ENCODE results near the gene ABCC3.

Gene ABCC3

DNA sequence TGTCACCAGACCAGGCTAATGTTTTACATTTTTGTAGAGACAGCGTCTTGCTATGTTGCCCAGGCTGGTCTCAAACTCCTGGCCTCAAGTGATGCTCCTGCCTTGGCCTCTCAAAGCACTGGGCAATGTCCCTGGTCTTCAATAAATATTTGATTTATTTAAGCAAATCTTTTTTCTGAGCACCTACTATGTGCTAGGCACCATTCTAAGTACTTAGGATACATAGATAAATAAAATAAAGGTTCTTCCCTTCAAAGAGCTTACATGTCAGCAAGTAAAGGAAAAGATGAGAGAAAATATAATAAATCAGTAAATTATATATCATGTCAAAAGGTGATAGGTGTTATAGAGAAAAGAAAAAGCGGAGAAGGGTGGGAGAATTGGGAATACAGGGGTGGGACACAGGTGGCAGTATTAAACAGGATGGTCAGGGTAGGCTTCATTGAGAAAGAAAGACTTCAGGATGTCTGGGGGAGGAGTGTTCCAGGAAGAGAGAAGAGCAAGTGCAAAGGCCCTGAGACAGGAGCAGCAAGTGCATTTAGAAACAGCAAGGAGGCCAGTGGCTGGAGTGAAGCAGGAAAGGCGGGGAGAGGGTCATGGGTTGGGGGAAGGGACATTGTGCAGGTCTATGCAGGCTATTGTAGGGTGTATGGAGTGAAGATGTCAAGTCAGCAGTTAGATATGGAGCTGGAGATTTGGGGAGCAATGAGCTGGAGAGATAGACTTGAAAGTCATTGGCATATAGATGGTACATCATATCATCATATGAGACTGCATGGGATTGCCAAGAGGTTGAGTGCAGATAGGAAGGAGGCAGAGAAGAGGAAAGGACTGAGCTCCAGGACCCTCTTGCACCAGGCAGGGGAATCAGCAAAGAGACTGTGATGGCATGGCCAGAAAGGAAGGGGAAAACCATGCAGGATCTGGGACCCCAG lies 11.3 kb downstream of the ABCC3 start:
- no peak for DNase-seq (ENCODE audit: low spot score)

DNA sequence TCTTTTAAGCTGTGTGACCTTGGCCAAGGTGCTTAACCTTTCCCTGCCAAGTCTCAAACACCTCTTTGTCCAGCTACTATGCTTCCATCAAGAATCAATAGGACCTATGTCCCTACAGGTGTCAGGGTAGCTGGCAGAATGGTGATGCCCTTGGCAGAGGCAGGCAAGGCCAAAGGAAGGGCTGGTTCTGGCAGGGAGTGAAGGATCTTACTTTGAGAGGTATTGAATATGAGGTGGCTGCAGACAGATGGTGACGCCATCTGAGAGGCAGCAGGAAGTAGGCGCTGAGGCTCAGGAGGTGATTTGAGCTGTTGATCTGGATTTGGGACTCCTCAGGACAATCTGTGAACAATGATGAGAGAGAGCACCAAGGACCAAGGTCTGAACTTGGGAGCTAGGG lies 12.5 kb downstream of the ABCC3 start:
- DNase-seq (ENCODE audit: low spot score), result no peak

DNA sequence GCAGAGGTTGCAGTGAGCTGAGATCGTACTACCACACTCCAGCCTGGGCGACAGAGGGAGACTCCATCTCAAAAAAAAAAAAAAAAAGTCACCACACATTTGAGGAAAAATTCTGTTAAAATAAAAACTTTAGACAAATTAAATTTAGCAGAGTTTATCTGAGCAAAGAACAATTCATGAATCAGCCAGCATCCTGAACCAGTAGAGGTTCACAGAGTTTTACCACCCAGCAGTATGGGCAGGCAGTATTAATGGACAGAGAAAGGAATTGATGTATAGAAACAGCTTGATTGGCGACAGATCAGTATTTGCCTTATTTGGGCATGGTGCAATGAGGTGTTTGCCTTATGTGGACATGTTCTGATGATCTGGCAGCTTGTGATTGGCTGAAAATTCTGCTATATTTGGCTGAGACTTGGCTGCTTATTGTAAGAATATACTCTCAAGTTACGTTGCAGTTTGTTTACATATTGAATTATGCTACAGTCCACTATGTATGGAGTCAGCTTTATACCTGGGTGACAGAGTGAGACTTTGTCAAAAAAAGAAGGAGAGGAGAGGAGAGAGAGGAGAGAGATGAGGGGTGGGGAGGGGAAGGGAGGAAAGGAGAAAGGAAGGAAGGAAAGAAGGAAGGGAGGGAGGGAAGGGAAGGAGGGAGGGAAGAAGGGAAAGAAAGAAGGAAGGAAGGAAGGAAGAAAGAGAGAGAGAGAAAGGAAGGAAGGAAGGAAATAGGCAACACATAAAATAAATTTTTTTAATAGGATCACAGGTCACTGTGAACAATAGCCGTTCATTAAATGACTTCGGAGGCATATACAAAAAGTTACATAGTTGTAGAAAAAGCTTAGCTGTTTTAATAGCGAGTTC lies 14.6 kb downstream of the ABCC3 start:
- DNase-seq (ENCODE audit: low spot score), result no peak

DNA sequence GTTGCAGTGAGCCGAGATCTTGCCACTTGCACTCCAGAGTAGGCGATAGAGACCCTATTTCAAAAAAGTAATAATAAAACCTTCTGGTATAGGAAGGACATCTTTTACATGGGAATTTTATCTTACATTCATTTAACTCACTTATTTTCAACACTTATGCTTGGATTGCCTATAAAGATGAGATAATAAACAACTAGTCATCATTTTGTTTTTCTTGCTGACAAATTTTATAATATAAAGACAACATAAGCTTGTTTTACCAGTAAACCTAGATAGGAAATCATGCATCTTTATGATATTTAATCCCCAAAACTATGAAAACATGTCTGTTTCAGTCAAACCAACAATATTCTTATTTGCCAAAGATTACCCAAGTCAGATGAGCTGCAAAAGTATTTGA lies 17.0 kb downstream of the ABCC3 start:
- DNase-seq (ENCODE audit: low spot score), result no peak

DNA sequence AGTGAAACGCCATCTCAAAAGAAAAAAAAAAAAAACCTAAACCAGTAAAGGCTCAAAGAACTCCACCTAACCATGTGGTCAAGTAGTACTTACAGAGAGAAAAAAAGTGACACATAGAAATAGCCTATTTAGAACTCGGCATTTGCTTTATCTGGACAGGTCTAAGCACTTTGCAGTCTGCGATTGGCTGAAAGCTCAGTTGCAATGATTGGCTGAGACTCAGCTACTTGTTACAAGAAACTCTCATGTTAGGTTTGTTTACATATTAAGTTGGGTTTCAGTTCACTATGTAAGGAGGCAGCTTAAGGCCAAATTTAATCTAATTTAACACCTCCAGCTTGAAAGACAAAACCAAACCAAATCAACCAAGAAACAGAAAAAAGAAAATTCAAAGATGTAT lies 19.1 kb downstream of the ABCC3 start:
- no peak for DNase-seq (ENCODE audit: low spot score)

DNA sequence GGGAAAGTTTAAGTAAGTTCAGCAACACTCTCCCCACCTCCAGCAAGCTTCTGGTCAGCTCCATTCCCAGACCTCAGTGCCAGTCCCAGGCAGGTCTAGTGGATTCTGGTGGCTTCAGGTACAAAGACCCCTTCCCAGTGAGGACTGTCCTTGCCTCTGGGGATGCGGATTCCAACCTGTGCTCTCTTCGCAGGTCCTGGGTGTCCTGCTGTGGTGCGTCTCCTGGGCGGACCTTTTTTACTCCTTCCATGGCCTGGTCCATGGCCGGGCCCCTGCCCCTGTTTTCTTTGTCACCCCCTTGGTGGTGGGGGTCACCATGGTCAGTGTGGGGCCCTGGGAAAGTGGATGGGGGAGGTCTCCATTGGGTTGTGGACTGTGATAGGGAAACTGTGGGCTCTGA lies 21.8 kb downstream of the ABCC3 start:
- no peak for DNase-seq (ENCODE audit: low spot score)

DNA sequence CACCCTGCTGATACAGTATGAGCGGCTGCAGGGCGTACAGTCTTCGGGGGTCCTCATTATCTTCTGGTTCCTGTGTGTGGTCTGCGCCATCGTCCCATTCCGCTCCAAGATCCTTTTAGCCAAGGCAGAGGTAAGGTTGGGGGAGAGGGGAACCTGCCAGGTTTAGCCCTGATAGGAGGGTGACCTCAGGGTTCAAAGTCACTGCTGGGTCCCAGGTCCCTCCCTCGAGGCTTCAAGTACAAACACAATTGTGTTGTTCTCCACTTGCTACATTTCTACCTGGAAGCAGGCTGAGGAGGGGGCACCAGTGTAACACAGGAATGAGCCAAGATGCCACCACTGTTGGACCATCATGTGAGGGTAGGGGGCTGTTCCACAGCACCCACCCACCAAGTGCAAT lies 22.4 kb downstream of the ABCC3 start:
- DNase-seq (ENCODE audit: low spot score), result no peak

DNA sequence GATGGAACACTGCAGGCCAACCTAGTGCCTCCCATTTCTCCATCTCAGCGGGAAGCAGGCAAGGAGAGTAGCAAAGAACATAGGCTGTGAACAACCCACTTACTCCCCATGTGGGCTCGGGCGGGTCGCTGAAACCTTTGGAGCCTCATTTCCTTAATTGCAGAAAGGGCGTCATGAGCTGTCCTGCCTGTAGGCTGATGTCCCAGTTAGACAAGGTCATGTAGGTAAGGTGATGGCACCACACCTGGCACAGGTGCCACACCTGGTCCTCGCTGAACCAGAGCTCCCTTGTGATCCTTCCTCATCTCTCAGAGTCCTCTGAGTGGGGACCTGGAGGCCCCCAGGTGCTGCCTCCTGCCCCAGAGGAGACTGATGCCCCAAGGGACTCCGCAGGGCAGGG lies 22.9 kb downstream of the ABCC3 start:
- DNase-seq (ENCODE audit: low spot score), result no peak

DNA sequence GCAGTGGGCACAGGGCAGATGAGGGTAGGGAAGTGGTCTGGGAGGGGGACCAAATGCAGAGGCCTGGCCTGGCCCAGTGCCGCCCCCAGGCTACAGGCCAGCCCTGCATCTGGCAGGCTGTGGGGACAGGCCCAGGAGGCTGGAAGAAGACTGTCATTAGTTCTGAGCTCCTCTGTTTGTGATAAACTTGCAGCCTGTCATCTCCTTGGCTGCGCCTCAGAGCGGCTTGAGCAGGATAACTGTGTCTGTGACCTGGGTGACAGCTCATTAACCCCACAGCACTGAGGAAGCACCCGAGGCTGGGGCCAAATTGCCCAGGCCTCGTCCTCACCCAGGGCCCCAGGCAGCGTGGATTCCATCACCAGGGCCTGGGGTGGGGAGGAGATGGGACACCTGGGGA lies 23.9 kb downstream of the ABCC3 start:
- no peak for DNase-seq (ENCODE audit: low spot score)

DNA sequence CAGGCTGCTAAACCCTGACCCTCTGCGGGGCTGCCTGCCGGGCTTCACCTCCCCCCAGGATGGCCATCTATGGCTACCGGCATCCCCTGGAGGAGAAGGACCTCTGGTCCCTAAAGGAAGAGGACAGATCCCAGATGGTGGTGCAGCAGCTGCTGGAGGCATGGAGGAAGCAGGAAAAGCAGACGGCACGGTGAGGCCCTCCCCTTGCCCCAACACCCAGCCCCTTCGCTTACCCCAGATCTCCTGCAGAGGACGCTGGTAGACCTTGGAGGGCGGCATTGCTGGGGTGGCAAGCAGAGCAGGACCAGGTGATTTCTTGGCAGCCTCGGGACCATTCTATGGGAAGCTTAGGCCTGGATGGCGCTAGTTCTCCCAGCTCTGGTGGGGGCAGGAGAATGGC lies 24.5 kb downstream of the ABCC3 start:
- no peak for DNase-seq (ENCODE audit: low spot score)

DNA sequence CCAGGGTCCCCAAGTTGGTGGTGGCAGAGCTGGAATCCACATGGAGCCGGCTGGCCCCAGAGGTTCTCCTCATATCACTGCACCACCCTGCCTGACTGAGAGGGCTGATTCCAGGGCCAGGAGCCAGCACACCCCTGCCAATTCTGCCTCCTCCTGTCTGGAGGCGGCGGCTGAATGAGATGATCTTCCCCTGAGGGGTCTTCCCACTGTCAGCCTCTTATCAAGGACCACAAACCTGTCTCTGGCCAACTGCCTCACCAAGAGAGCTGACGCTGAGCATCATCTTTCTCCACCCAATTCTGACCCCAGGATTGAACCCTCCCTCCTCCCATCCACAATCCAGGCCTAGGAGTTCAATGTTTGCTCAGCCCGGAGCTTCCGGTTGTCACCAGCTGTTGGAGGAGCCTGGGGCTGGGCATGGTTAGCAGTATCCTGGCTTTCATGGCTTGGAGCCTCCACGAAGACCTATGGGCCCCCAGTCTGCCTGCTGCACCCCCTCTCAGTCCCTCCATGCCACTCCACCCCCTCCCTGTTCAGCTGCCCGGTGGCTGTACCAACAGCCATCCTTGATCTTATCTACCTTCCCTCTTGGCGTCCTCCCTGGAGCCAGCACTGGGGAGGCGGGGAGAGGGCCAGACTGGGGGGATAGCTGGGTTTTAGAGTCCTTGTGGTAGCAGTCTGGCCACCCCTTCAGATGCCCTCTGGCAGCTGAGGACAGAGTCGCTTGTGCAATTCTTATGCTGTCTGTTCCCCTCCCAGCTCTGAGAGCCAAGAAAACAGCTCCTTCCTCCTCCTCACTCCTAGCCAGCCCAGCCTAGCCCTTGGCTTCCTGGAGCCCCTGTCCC lies 25.6 kb downstream of the ABCC3 start:
- DNase-seq (ENCODE audit: low spot score), result peak; percentile 73

DNA sequence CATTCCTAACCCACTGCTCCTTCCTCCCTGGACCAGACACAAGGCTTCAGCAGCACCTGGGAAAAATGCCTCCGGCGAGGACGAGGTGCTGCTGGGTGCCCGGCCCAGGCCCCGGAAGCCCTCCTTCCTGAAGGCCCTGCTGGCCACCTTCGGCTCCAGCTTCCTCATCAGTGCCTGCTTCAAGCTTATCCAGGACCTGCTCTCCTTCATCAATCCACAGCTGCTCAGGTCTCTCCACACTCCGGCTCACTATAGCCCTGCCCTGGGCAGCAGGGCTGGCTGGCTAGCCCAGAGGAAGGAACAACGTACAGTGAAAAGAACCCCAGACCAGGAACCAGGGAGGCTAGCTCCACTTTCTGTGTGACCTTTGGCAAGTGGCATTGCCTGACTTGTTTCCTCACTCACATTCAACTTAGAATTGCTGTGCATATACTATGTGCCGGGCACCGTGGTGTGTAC lies 26.2 kb downstream of the ABCC3 start:
- DNase-seq (ENCODE audit: low spot score), result no peak

DNA sequence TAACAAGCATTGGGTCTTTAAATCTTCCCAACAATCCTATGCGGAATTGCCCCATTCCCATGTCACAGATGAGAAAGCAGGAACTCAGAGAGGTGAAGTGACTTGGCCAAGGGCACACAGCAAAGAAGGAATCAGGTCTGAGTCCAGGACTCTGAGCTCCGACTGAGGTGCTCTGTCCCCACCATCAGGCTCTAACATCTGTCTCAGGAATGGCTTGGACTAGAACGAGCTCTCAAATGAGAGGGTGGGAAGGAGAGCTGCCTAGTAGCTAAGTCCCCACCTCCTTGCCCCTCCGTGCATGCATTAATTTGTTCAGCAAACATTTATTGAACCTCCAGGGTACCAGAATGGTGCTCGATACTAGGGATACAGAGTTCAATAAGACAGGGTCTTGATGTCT lies 26.7 kb downstream of the ABCC3 start:
- DNase-seq (ENCODE audit: low spot score), result no peak

DNA sequence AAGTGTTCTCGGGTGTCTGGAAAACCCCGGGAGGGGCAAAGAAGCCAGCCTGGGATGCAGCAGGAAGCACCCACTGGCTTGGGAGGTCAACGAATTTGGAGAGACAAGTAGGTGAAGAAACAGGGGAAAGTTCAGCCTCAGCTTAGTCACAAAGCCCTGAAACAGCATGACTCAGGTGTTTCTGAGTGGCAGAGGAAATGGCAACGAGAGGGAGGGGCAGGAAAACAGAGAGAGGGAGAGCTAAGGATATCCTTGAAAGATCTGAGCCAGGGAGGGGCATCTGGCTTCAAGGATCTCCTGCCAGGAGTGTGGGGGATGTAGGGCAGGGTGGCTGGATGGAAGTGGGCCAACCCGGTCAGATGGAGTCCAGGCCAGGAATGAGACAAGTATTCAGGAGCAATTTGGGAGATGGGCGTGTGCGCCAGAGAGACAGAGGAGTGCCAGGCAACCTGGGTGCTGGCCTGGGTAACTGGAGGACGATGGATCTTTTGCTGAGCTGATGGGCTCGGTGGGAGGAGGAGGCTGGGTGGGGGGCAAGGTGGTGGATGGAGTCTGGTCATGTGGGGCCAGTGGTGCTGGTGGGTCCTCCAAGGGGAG lies 27.2 kb downstream of the ABCC3 start:
- peak; percentile 87 for DNase-seq (ENCODE audit: low spot score)

DNA sequence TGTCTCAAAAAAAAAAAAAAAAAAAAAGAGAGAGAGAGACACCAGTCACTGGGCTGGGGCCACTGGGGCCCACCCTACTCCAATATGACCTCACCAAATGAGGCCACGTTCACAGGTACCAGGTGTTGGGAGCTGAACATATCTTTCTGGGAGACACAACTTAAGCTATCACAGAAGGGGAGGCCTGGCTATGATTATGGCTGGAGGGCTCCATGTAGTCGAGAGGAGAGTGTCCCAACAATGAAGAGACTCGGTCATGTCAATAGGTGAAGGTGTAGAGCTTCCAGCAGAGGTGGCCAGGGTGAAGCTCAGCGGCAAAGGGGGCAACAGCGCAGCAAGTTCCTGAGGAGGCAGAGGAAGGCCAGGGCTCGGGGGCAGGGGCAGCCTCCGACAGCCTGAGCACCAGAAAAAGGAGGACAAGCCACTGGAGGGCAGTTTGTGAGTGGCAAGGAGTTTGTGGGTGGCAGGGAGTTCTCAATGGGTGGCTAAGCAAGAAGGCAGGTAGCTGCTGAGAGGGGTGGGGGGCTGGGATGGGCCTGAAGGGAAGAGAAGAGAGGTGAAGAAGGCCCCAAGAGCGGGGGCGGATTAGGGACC lies 28.0 kb downstream of the ABCC3 start:
- no peak for DNase-seq (ENCODE audit: low spot score)

DNA sequence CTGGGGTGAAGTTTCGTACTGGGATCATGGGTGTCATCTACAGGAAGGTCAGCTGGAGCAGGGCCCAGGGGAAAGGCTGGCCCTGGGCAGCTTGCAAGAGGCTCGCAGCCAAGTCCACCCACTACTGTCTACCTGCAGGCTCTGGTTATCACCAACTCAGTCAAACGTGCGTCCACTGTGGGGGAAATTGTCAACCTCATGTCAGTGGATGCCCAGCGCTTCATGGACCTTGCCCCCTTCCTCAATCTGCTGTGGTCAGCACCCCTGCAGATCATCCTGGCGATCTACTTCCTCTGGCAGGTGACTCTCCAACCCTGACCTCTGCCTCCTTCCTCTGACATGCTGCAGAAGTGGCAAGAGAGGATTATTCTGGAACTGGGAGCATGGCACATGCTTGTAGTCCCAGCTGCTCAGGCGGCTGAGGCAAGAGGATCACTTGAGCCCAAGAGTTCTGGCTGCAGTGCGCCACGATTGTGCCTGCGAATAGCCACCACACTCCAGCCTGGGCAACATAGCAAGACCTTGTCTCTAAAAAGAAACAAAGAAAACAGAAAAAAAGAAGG lies 29.2 kb downstream of the ABCC3 start:
- DNase-seq (ENCODE audit: low spot score), result no peak

DNA sequence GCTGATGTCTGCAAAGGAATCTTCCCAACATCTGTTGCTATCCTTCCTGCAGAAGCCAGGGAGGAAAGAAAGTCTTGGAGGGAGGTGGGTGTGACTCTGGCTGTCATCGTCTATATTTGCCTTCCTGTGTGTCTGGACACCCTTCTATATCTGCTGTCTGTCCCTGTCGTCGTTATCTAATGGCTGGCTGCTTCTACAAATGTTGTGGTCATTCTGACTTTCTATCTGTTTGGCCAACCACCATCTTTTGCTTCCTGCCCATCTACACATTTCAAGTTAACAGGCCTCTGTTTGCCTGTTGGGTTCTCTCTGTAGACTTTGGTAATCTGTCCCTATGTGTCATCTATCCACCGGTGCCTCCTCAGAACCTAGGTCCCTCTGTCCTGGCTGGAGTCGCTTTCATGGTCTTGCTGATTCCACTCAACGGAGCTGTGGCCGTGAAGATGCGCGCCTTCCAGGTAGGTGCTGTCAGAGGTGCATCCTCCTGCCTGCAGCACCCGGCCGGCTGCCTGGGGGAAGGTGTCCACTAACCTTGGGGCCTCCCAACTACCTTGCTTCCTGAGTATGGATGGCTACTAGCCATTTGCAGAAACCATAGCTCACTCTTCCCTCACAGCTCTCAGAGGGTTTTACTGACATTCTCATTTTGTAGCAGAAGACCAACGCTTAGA lies 30.2 kb downstream of the ABCC3 start:
- no peak for DNase-seq (ENCODE audit: low spot score)

DNA sequence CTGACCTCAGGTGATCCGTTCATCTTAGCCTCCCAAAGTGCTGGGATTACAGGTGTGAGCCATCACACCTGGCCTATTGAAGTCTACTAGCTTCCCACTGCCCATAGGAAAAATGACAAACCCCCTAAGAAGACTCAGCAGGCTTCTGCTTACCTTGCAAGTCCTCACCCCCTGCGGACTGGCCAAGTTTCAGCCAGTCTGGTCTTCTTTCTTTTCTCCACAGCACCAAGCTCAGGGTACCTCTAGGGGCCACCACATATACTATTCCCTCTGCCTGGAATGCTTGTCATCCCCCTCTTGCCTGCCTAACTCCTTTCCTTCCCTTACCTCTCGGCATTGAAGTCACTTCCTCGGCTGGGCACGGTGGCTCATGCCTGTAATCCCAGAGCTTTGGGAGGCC lies 31.2 kb downstream of the ABCC3 start:
- DNase-seq (ENCODE audit: low spot score), result no peak

DNA sequence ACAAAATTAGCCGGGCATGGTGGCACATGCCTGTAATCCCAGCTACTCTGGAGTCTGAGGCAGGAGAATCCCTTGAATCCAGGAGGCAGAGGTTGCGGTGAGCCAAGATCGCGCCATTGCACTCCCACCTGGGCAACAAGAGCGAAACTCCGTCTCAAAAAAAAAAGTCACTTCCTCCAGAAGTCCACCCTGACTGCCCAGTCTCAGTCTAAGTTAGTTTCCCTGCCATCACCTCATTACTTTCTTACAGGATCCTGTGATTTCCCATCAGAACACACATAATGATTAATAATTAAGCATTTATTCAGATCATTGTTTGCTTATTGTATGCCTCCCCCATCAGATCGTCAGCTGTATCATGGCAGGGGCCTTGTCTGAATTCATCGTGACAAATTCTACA lies 31.6 kb downstream of the ABCC3 start:
- no peak for DNase-seq (ENCODE audit: low spot score)

DNA sequence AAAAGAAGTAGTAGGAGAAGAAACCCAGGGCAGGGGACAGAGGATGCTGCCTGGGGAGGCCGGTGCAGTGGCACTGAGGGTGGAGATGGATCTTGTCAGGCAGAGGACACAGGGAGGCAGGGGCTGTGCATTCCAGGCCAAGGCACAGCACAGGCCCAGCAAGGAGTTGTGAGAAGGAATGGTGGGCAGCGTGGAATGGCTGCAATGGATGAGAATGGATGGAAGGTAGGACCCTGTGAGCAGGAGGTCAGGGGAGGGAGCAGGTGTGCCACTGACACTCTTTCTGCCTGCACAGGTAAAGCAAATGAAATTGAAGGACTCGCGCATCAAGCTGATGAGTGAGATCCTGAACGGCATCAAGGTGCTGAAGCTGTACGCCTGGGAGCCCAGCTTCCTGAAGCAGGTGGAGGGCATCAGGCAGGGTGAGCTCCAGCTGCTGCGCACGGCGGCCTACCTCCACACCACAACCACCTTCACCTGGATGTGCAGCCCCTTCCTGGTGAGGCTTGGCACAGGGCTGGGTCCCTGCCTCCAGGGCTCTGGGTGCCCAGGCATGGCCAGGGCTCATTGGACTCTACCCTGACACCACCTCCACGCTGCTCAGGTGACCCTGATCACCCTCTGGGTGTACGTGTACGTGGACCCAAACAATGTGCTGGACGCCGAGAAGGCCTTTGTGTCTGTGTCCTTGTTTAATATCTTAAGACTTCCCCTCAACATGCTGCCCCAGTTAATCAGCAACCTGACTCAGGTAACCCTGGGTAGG lies 32.8 kb downstream of the ABCC3 start:
- no peak for DNase-seq (ENCODE audit: low spot score)

All from GM03348 (cell line).